ENCODE measurements around the gene ZIC4.

GRCh38 chr3:147412261-147412916 is 6.0 kb upstream of the ZIC4 start:
- no peak for TF ChIP-seq CTCF (IDR thresholded peaks at IDR 0.05 in 8 of 11, conservative IDR thresholded peaks at IDR 0.05 in 3 of 11)
- TF ChIP-seq POLR2A (IDR thresholded peaks at IDR 0.05): no peak
- no peak for TF ChIP-seq POLR2AphosphoS5 (IDR thresholded peaks at IDR 0.05)
